C4-2B (cell line): ENCODE measurements around the gene AMHR2.
A peak's percentile ranks its signal among the peaks of the same experiment; 100 is the strongest.

Experiments
- H3K27ac ChIP-seq: fragments of 450-650 bp; 2 replicates; pipeline ENCODE4 v1.5.1; 2017
- CTCF ChIP-seq: fragments of 450-650 bp; conservative IDR thresholded peaks from 2 replicates; pipeline ENCODE4 v1.5.1; 2017; ENCODE audit warnings: mild to moderate bottlenecking
- ZFX ChIP-seq: fragments of 450-650 bp; IDR thresholded peaks from 2 replicates; pipeline ENCODE4 v1.6.1; 2017

The AMHR2 gene

GRCh38 chr12:53423597-53423996 is at the start of gene AMHR2:
Gene AMHR2 (plus strand): TSS chr12:53423855. CDS start chr12:53423935, 80 bp downstream.
- TF ChIP-seq ZFX (no peak), CTCF (no peak)
- no peak within 1 kb of the TSS for H3K27ac ChIP-seq

- peak overlapping the region; percentile 7; the same call in 1 of the 2 replicates for H3K27ac ChIP-seq
These were observed 49.4 kb upstream of the AMHR2 start for GRCh38 chr12:53374277-53374676.

GRCh38 chr12:53376747-53377146 is 46.9 kb upstream of the AMHR2 start:
- TF ChIP-seq CTCF (no peak), ZFX (no peak)
- no peak overlapping the region for H3K27ac ChIP-seq

- no peak for TF ChIP-seq ZFX
- no peak for TF ChIP-seq CTCF
- H3K27ac ChIP-seq: peak overlapping the region; percentile 91
These were observed 45.4 kb upstream of the AMHR2 start for GRCh38 chr12:53378222-53378621.

GRCh38 chr12:53378724-53379388 is 44.8 kb upstream of the AMHR2 start:
- peak overlapping the region; percentile 91 for H3K27ac ChIP-seq
- TF ChIP-seq CTCF (no peak), ZFX (no peak)

- peak overlapping the region; percentile 91 for H3K27ac ChIP-seq
- TF ChIP-seq ZFX (no peak), CTCF (no peak)
These were observed 44.1 kb upstream of the AMHR2 start for GRCh38 chr12:53379389-53380103.

- TF ChIP-seq CTCF (no peak), ZFX (no peak)
- H3K27ac ChIP-seq: peak within 1 kb of the TSS; percentile 91
These were observed 43.4 kb upstream of the AMHR2 start, which contains the start of gene SP1 for GRCh38 chr12:53380104-53380793. Gene SP1 (plus strand): TSS chr12:53380176. CDS start chr12:53380292, 116 bp downstream.
